ENCODE measurements around the gene ABCD3. TPM values are rescaled to one million over a fixed set of nuclear protein-coding genes. Genes with fewer than 3 reads are reported as not detected.

ABCD3 gene
- total RNA-seq, 1 donor from 2014 or later = 38.4 TPM

DNA sequence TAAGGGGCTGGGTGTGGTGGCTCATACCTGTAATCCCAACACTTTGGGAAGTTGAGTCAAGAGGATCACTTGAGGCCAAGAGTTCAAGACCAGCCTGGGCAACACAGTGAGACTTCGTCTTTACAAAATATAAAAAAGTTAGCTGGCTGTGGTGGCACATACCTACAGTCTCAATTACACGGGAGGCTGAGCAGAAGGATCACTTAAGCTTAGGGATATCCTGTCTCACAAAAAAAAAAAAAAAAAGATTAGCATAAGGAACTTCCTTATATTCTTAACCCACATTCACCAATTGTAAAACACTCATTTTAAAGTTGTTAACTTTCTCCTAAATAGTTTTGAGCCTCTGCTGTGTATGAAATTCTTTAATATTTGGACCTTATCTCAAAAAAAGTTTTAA, 53.1 kb downstream of the ABCD3 start:
- Mint-ChIP-seq H3K36me3 (ENCODE audit: low read depth, unreplicated experiment) (peaks cover 8% of the 10 kb centered on the region), H3K4me3 (ENCODE audit: unreplicated experiment) (no peak overlapping the region), H3K4me1 (ENCODE audit: low read depth, unreplicated experiment) (no peaks in the 10 kb centered on the region), H3K27ac (ENCODE audit: unreplicated experiment) (no peak overlapping the region), H3K27me3 (ENCODE audit: low read depth, unreplicated experiment) (no peaks in the 10 kb centered on the region), H3K9me3 (ENCODE audit: unreplicated experiment) (no peaks in the 10 kb centered on the region)
- Histone ChIP-seq H3K4me2 (ENCODE audit: low read length) (no peak overlapping the region), H4K20me1 (ENCODE audit: insufficient read depth, low read length) (no peaks in the 10 kb centered on the region), H3K4me1 (ENCODE audit: insufficient read depth, low read length) (no peaks in the 10 kb centered on the region), H3K9me3 (ENCODE audit: insufficient read depth, low read depth, low read length) (no peaks in the 10 kb centered on the region), H3K27ac (ENCODE audit: low read depth, low read length) (no peak overlapping the region), H2AFZ (ENCODE audit: low read depth, low read length) (no peak overlapping the region), H3K4me3 (ENCODE audit: insufficient read depth, low read depth, low read length) (no peak overlapping the region), H3K36me3 (ENCODE audit: insufficient read depth, low read length) (no peaks in the 10 kb centered on the region), H3K27me3 (ENCODE audit: insufficient read depth, low read length) (no peaks in the 10 kb centered on the region), H3K79me2 (ENCODE audit: insufficient read depth, low read length) (no peaks in the 10 kb centered on the region), H3K9ac (ENCODE audit: low read length) (no peak overlapping the region)
- DNase-seq (ENCODE audit: low read depth) = no peak
- TF ChIP-seq, protein P1, sequence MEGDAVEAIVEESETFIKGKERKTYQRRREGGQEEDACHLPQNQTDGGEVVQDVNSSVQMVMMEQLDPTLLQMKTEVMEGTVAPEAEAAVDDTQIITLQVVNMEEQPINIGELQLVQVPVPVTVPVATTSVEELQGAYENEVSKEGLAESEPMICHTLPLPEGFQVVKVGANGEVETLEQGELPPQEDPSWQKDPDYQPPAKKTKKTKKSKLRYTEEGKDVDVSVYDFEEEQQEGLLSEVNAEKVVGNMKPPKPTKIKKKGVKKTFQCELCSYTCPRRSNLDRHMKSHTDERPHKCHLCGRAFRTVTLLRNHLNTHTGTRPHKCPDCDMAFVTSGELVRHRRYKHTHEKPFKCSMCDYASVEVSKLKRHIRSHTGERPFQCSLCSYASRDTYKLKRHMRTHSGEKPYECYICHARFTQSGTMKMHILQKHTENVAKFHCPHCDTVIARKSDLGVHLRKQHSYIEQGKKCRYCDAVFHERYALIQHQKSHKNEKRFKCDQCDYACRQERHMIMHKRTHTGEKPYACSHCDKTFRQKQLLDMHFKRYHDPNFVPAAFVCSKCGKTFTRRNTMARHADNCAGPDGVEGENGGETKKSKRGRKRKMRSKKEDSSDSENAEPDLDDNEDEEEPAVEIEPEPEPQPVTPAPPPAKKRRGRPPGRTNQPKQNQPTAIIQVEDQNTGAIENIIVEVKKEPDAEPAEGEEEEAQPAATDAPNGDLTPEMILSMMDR (IDR thresholded peaks at IDR 0.05; ENCODE audit: insufficient read depth, low read depth, low read length) = no peak
- no peak for TF ChIP-seq EZH2 (IDR thresholded peaks at IDR 0.05; ENCODE audit: insufficient read depth, low read length)
- no peak for FAIRE-seq

DNA sequence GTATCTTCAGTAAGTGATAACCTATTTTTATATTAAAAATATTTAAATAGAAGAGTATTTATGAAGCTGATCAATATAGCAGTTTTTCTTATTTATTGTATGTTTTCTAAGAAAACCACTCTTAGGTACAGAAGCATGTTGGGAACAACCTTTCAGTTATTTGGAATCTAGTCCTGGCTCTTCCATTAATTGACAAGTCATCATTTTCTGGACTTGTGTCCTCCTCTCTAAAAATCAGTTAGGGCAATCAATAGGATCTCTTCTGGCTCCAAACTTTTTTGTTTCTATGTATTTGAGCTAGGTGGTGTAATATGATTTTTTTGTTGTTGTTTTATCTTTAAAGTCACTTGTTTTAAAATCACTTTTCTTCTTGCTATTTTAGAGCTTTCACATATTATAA, 57.0 kb downstream of the ABCD3 start:
- TF ChIP-seq, protein P1 (IDR thresholded peaks at IDR 0.05; ENCODE audit: insufficient read depth, low read depth, low read length) = no peak
- no peak for TF ChIP-seq EZH2 (IDR thresholded peaks at IDR 0.05; ENCODE audit: insufficient read depth, low read length)
- H3K27ac Mint-ChIP-seq (ENCODE audit: unreplicated experiment) = no peak overlapping the region
- H3K4me3 ChIP-seq (ENCODE audit: insufficient read depth, low read depth, low read length) = no peak overlapping the region
- no peaks in the 10 kb centered on the region for H3K36me3 ChIP-seq (ENCODE audit: insufficient read depth, low read length)
- no peak overlapping the region for H2AFZ ChIP-seq (ENCODE audit: low read depth, low read length)
- H3K9me3 ChIP-seq (ENCODE audit: insufficient read depth, low read depth, low read length) = no peaks in the 10 kb centered on the region
- H3K4me1 Mint-ChIP-seq (ENCODE audit: low read depth, unreplicated experiment) = peaks cover 2% of the 10 kb centered on the region
- no peak overlapping the region for H3K9ac ChIP-seq (ENCODE audit: low read length)
- DNase-seq (ENCODE audit: low read depth) (no peak), FAIRE-seq (no peak)
- peaks cover 2% of the 10 kb centered on the region for H3K36me3 Mint-ChIP-seq (ENCODE audit: low read depth, unreplicated experiment)
- no peaks in the 10 kb centered on the region for H3K9me3 Mint-ChIP-seq (ENCODE audit: unreplicated experiment)
- H3K4me3 Mint-ChIP-seq (ENCODE audit: unreplicated experiment) = no peak overlapping the region
- no peaks in the 10 kb centered on the region for H3K27me3 Mint-ChIP-seq (ENCODE audit: low read depth, unreplicated experiment)
- no peaks in the 10 kb centered on the region for H3K27me3 ChIP-seq (ENCODE audit: insufficient read depth, low read length)
- no peaks in the 10 kb centered on the region for H4K20me1 ChIP-seq (ENCODE audit: insufficient read depth, low read length)
- H3K27ac ChIP-seq (ENCODE audit: low read depth, low read length) = no peak overlapping the region
- no peaks in the 10 kb centered on the region for H3K79me2 ChIP-seq (ENCODE audit: insufficient read depth, low read length)
- no peak overlapping the region for H3K4me2 ChIP-seq (ENCODE audit: low read length)
- no peaks in the 10 kb centered on the region for H3K4me1 ChIP-seq (ENCODE audit: insufficient read depth, low read length)

DNA sequence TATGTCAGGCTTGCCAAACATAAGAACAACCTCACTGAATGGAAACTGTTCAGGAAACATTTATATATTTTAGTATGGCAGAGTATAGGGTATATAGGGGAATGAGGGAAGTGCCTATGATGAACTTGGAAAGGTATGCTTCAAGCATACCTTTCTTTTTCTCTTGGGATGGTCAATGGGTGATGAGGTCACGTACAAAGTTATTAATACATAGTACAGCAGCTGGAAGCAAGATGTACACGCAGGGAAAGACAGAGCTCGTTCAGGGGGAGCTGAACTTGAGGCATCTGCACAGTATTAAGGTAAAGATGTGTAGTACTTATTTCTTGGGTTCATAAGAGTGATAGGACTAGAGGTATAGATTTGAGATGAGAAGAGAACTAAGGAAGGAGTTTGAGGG, 61.5 kb downstream of the ABCD3 start:
- H3K27me3 Mint-ChIP-seq (ENCODE audit: low read depth, unreplicated experiment) = no peaks in the 10 kb centered on the region
- H3K27ac Mint-ChIP-seq (ENCODE audit: unreplicated experiment) = no peak overlapping the region
- H3K4me3 Mint-ChIP-seq (ENCODE audit: unreplicated experiment) = no peak overlapping the region

More for the DNA sequence above, 61.5 kb downstream of the ABCD3 start:
- Mint-ChIP-seq H3K36me3 (ENCODE audit: low read depth, unreplicated experiment) (peaks cover 4% of the 10 kb centered on the region), H3K4me1 (ENCODE audit: low read depth, unreplicated experiment) (peaks cover 8% of the 10 kb centered on the region), H3K9me3 (ENCODE audit: unreplicated experiment) (no peaks in the 10 kb centered on the region)
- DNase-seq (ENCODE audit: low read depth) = no peak
- Histone ChIP-seq H3K4me2 (ENCODE audit: low read length) (no peak overlapping the region), H3K36me3 (ENCODE audit: insufficient read depth, low read length) (peaks cover 7% of the 10 kb centered on the region), H3K4me3 (ENCODE audit: insufficient read depth, low read depth, low read length) (no peak overlapping the region), H3K27ac (ENCODE audit: low read depth, low read length) (no peak overlapping the region), H3K9me3 (ENCODE audit: insufficient read depth, low read depth, low read length) (no peaks in the 10 kb centered on the region), H3K79me2 (ENCODE audit: insufficient read depth, low read length) (no peaks in the 10 kb centered on the region), H3K4me1 (ENCODE audit: insufficient read depth, low read length) (no peaks in the 10 kb centered on the region), H3K27me3 (ENCODE audit: insufficient read depth, low read length) (no peaks in the 10 kb centered on the region), H4K20me1 (ENCODE audit: insufficient read depth, low read length) (no peaks in the 10 kb centered on the region), H3K9ac (ENCODE audit: low read length) (no peak overlapping the region), H2AFZ (ENCODE audit: low read depth, low read length) (no peak overlapping the region)
- FAIRE-seq = no peak
- no peak for TF ChIP-seq EZH2 (IDR thresholded peaks at IDR 0.05; ENCODE audit: insufficient read depth, low read length)
- TF ChIP-seq, protein P1 (IDR thresholded peaks at IDR 0.05; ENCODE audit: insufficient read depth, low read depth, low read length) = no peak

Measured in astrocyte (in vitro differentiated cells and primary cell).